ENCODE measurements around the gene NTRK2.

- TF ChIP-seq POLR2A (IDR thresholded peaks at IDR 0.05) (no peak), CTCF (IDR thresholded peaks at IDR 0.05) (no peak), EP300 (IDR thresholded peaks at IDR 0.05) (no peak)
Measured at GRCh38 chr9:84716217-84716616, 46.7 kb downstream of the NTRK2 start.

All from suprapubic skin (tissue), 3 donors.